K562 (cell line): Measurements from ENCODE around the gene BACE1-AS. TPM values are rescaled to one million over a fixed set of nuclear protein-coding genes. Genes with fewer than 3 reads are reported as not detected.
A peak's percentile ranks its signal among the peaks of the same experiment; 100 is the strongest.

Experiments used
- ATAC-seq: fragments of 200-7000 bp; cut with Tn5 transposase; 3 replicates; pipeline ENCODE4 v1.9.1; 2020; ENCODE audit warnings: moderate library complexity
- BruUV-seq: library from RNA; stranded (reverse); fragments of 400-500 nt; replicated peaks from 2 replicates; lab custom pipeline; 2021; lab: Mats Ljungman, UMichigan
- CTCF ChIA-PET: fragments of 300-600 bp; formaldehyde crosslinking; extraction: SDS; loops from one replicate; lab custom pipeline; 2021; ENCODE audit warnings: low intra/inter-chr PET ratio; lab: Yijun Ruan, JAX
- POLR2A ChIA-PET: fragments of 300-600, 350-650 bp; sonication (Branson Sonifier 250); formaldehyde crosslinking; extraction: SDS; loops from one replicate; lab custom pipeline; 2021; ENCODE audit warnings: antibody characterized with exemption, inconsistent platforms; lab: Yijun Ruan, JAX
- DNase-seq, 4 experiments: peaks; one replicate each; pipeline versions ENCODE4 v3.0.0 to v3.0.0-alpha.2; 2011 to 2018; ENCODE audit warnings: low spot score in 3 of 4, mixed read lengths in 3 of 4; ENCODE audit errors: extremely low read depth in 1 of 4
- FAIRE-seq: peaks from 2 replicates; lab custom pipeline; 2011; peaks lifted over from hg19 to GRCh38; lab: Jason Lieb, UNC
- H2AFZ ChIP-seq: 2 replicates; pipeline ENCODE4 v1.6.0; 2011; ENCODE audit warnings: low read depth, low read length, control low read depth, inconsistent platforms
- H3K27ac ChIP-seq: fragments of 200-600 bp; 3 replicates; pipeline ENCODE4 v1.8.0; 2011; ENCODE audit warnings: low read depth, mild to moderate bottlenecking, control low read depth, inconsistent platforms, low read length, moderate library complexity, mixed read lengths; ENCODE audit errors: extremely low read depth
- H3K27me3 ChIP-seq, 2 experiments: fragments of 300-600 bp in 1 of 2; 2 replicates in 1 of 2; 3 replicates in 1 of 2; pipeline versions ENCODE4 v1.6.0 to v1.8.0; 2011; ENCODE audit warnings: inconsistent platforms in 2 of 2, low read length in 2 of 2, mild to moderate bottlenecking in 1 of 2, mixed read lengths in 1 of 2, moderate library complexity in 1 of 2; ENCODE audit not compliant: control insufficient read depth in 2 of 2, insufficient read depth in 2 of 2
- H3K36me3 ChIP-seq: fragments of 300-600 bp; 3 replicates; pipeline ENCODE4 v1.8.0; 2011; ENCODE audit warnings: mild to moderate bottlenecking, low read length, inconsistent platforms; ENCODE audit not compliant: control insufficient read depth, insufficient read depth
- H3K4me1 ChIP-seq, 2 experiments: fragments of 200-600 bp in 1 of 2; replicated peaks in 1 of 2; 2 replicates in 1 of 2; 3 replicates in 1 of 2; pipeline versions ENCODE4 v1.5.1 to v1.8.0; 2011; ENCODE audit warnings: inconsistent platforms in 2 of 2, low read length in 2 of 2, mild to moderate bottlenecking in 1 of 2, mixed read lengths in 1 of 2, moderate library complexity in 1 of 2; ENCODE audit not compliant: control insufficient read depth in 2 of 2, insufficient read depth in 2 of 2
- H3K4me2 ChIP-seq: 2 replicates; pipeline ENCODE4 v1.6.1; 2011; ENCODE audit warnings: low read length, control low read depth, inconsistent platforms, mixed read lengths; ENCODE audit not compliant: insufficient read depth
- H3K4me3 ChIP-seq: fragments of 200-600 bp; sonication (generic), shearing (Covaris generic); 2 replicates; pipeline ENCODE4 v1.5.1; 2016; ENCODE audit warnings: control low read depth, inconsistent platforms
- H3K79me2 ChIP-seq: fragments of 200-600 bp; 3 replicates; pipeline ENCODE4 v1.8.0; 2011; ENCODE audit warnings: low read length, inconsistent platforms; ENCODE audit not compliant: control insufficient read depth, insufficient read depth
- H3K9ac ChIP-seq, 2 experiments: 2 replicates each; pipeline versions ENCODE4 v1.6.0 to v1.6.1; 2011; ENCODE audit warnings: low read depth in 2 of 2, low read length in 2 of 2, control low read depth in 1 of 2, inconsistent platforms in 1 of 2, mild to moderate bottlenecking in 1 of 2, mixed read lengths in 1 of 2; ENCODE audit not compliant: insufficient read depth in 1 of 2
- H3K9me1 ChIP-seq: one replicate; pipeline ENCODE4 v1.6.0; 2011; ENCODE audit warnings: inconsistent platforms, mild to moderate bottlenecking, low read length, moderate library complexity; ENCODE audit not compliant: control insufficient read depth, insufficient read depth
- H3K9me3 ChIP-seq: replicated peaks from 2 replicates; pipeline ENCODE4 v1.5.1; 2011; ENCODE audit warnings: low read depth, low read length, inconsistent platforms; ENCODE audit not compliant: control insufficient read depth, insufficient read depth
- H4K20me1 ChIP-seq: replicated peaks from 2 replicates; pipeline ENCODE4 v1.6.1; 2011; ENCODE audit warnings: low read length, inconsistent platforms, mixed read lengths; ENCODE audit not compliant: control insufficient read depth, insufficient read depth
- FOSL1 ChIP-seq: fragments of 200-800 bp; sonication (Bioruptor generic); conservative IDR thresholded peaks from 2 replicates; pipeline ENCODE4 v1.6.1; 2016; ENCODE audit warnings: missing genetic modification characterization, missing compliant biosample characterization
- HEY1 ChIP-seq: fragments of 250-450 bp; sonication (Bioruptor Pico); IDR thresholded peaks from 2 replicates; pipeline ENCODE4 v1.5.0; 2020; ENCODE audit warnings: mild to moderate bottlenecking, moderate library complexity, borderline replicate concordance
- HINFP ChIP-seq: fragments of 450-650 bp; conservative IDR thresholded peaks from 2 replicates; pipeline ENCODE4 v1.6.1; 2016; ENCODE audit warnings: missing genetic modification characterization, low read depth, mild to moderate bottlenecking, control low read depth, missing compliant biosample characterization
- JUND ChIP-seq, 2 experiments: IDR thresholded peaks; 2 replicates in 1 of 2; 3 replicates in 1 of 2; pipeline ENCODE4 v1.6.1; 2011; ENCODE audit warnings: borderline replicate concordance in 2 of 2, low read depth in 2 of 2, low read length in 2 of 2, improper control_type of control experiment in 1 of 2, missing biosample characterization in 1 of 2, missing genetic modification characterization in 1 of 2, missing genetic modification reagents in 1 of 2
- KAT2B ChIP-seq: IDR thresholded peaks from one replicate; pipeline ENCODE4 v1.6.1; 2012; ENCODE audit warnings: low read depth, mild to moderate bottlenecking, control low read depth, inconsistent platforms, low read length, moderate library complexity
- KAT7 ChIP-seq: sonication (generic); formaldehyde crosslinking; IDR thresholded peaks from 2 replicates; pipeline ENCODE4 v1.8.0; 2022; ENCODE audit warnings: missing genetic modification reagents, mild to moderate bottlenecking, borderline replicate concordance
- MEIS2 ChIP-seq: fragments of 450-650 bp; IDR thresholded peaks from 2 replicates; pipeline ENCODE4 v1.6.1; 2014; ENCODE audit warnings: mild to moderate bottlenecking; ENCODE audit not compliant: partially characterized antibody
- NFE2L1 ChIP-seq: fragments of 450-650 bp; IDR thresholded peaks from 2 replicates; pipeline ENCODE4 v1.6.1; 2016; ENCODE audit warnings: missing genetic modification characterization, low read depth, mild to moderate bottlenecking, missing compliant biosample characterization, moderate library complexity, borderline replicate concordance
- POLR2G ChIP-seq: fragments of 200-400 bp; formaldehyde crosslinking; IDR thresholded peaks from 2 replicates; pipeline ENCODE4 v1.6.1; 2017; ENCODE audit warnings: low read depth, mild to moderate bottlenecking, antibody characterized with exemption, low read length, moderate library complexity
- RAD51 ChIP-seq: fragments of 450-650 bp; IDR thresholded peaks from 2 replicates; pipeline ENCODE4 v1.7.1; 2016; ENCODE audit warnings: low read depth, mild to moderate bottlenecking, borderline replicate concordance
- TCFL5 ChIP-seq: fragments of 250-450 bp; sonication (Bioruptor Pico); conservative IDR thresholded peaks from 2 replicates; pipeline ENCODE4 v1.6.1; 2021; ENCODE audit warnings: mild to moderate bottlenecking, moderate library complexity, matching md5 sums
- XRCC3 ChIP-seq: fragments of 450-650 bp; IDR thresholded peaks from 2 replicates; pipeline ENCODE4 v1.6.1; 2017; ENCODE audit warnings: mild to moderate bottlenecking, moderate library complexity
- ZFX ChIP-seq: sonication (generic); formaldehyde crosslinking; IDR thresholded peaks from 2 replicates; pipeline ENCODE4 v1.8.0; 2022; ENCODE audit warnings: mild to moderate bottlenecking, missing genetic modification reagents, moderate library complexity
- ZNF324 ChIP-seq: fragments of 250-450 bp; sonication (Bioruptor Pico); IDR thresholded peaks from 2 replicates; pipeline ENCODE4 v1.4.0; 2020; ENCODE audit warnings: mild to moderate bottlenecking
- ZNF583 ChIP-seq: fragments of 250-450 bp; sonication (Bioruptor Pico); IDR thresholded peaks from 2 replicates; pipeline ENCODE4 v1.4.0; 2020
- ZNF699 ChIP-seq: fragments of 250-450 bp; sonication (Bioruptor Pico); IDR thresholded peaks from 2 replicates; pipeline ENCODE4 v1.8.0; 2021; ENCODE audit warnings: mild to moderate bottlenecking, moderate library complexity; ENCODE audit not compliant: insufficient replicate concordance
- ZNF76 ChIP-seq: fragments of 250-450 bp; sonication (Bioruptor Pico); IDR thresholded peaks from 2 replicates; pipeline ENCODE4 v1.4.0; 2020; ENCODE audit warnings: mild to moderate bottlenecking, moderate library complexity, borderline replicate concordance
- WGBS: fragments of 100-300 bp; shearing (Covaris generic); methylation state at CpG from one replicate; pipeline ENCODE4 v1.1.6; 2016; ENCODE audit warnings: low coverage, mixed read lengths; ENCODE audit not compliant: insufficient coverage; ENCODE audit errors: missing lambda C conversion rate; 5-methylcytosine and 5-hydroxymethylcytosine counted together
- in situ Hi-C: fragments of 300-500 bp; cut with MboI; formaldehyde crosslinking; loops from 4 replicates; pipeline ENCODE4 v1.15.0; 2018; ENCODE audit warnings: inconsistent platforms, mixed read lengths
- intact Hi-C: fragments of 100-400 bp; cut with micrococcal nuclease; formaldehyde crosslinking; loops from 2 replicates; pipeline ENCODE4 v1.14.2; 2022
- polyA plus RNA-seq, 8 experiments: library from polyadenylated mRNA; depleted of rRNA in 4 of 8; stranded (reverse) in 5 of 8; unstranded in 3 of 8; fragments of >200 nt; fragmentation: Nextera tagmentation in 2 of 8; fragmentation: Illumina TruSeq in 1 of 8; extraction: Ambion mirVana in 2 of 8; extraction: Trizol in 1 of 8; gene quantifications; 2 replicates each; pipeline versions ENCODE4 v1.2.1 to v1.2.3, GENCODE V29; 2011 to 2014; ENCODE audit warnings: inconsistent platforms in 1 of 8, missing spikeins in 1 of 8
- total RNA-seq, 7 experiments: library from RNA; depleted of rRNA in 6 of 7; stranded (reverse); fragments of >200 nt in 6 of 7; fragmentation: Illumina TruSeq in 2 of 7; extraction: Trizol in 2 of 7; gene quantifications; 2 replicates each; pipeline versions ENCODE4 v1.2.1 to v1.2.3, GENCODE V29; 2011 to 2021; ENCODE audit warnings: low replicate concordance in 1 of 7
- TF ChIP-seq, protein P1 (sequence below): IDR thresholded peaks from 2 replicates; pipeline ENCODE4 v1.6.1; 2014; ENCODE audit warnings: antibody characterized with exemption
- TF ChIP-seq, protein P2 (sequence below): sonication (generic); formaldehyde crosslinking; IDR thresholded peaks from 2 replicates; pipeline ENCODE4 v1.8.0; 2022; ENCODE audit warnings: mild to moderate bottlenecking, missing genetic modification reagents

BACE1-AS gene
- total and polyA plus RNA-seq, 9 of the 15 experiments (the other 6 are each of a cell fraction or from before 2014, with no cell fraction given), result 2.2 to 8.2 (median 3.8) TPM

GRCh38 chr11:117313091-117313490 lies 21.9 kb downstream of the BACE1-AS start:
- ChIA-PET CTCF (no interaction called here), POLR2A (interaction anchor here (0.6 kb wide), 2 partner anchors 10 to 27 kb away, joined by 3 read pairs; no protein-coding TSS in a partner anchor)
- Histone ChIP-seq H3K27me3 (peaks cover 11 to 42% of the 10 kb centered on the region in 2 experiments; a peak in 4 of 5 replicates), H3K4me3 (no peak overlapping the region), H3K9me1 (no peaks in the 10 kb centered on the region), H3K36me3 (no peaks in the 10 kb centered on the region), H4K20me1 (0 out of 2 replicates have a peak, but pooled peaks cover 4% of the 10 kb centered on the region), H3K79me2 (no peaks in the 10 kb centered on the region), H3K9me3 (no peaks in the 10 kb centered on the region), H3K4me2 (no peak overlapping the region), H2AFZ (peak overlapping the region; percentile 42; the same call in 1 of the 2 replicates), H3K4me1 (peaks cover 0 to 19% of the 10 kb centered on the region in 2 experiments; a peak in 2 of 5 replicates), H3K27ac (no peak overlapping the region), H3K9ac (no peak overlapping the region)
- DNase-seq, result no peak
- in situ Hi-C loops (no loop called here), intact Hi-C loops (no loop called here)
- no peak for ATAC-seq
- FAIRE-seq, result no peak
- TF ChIP-seq, protein P1, sequence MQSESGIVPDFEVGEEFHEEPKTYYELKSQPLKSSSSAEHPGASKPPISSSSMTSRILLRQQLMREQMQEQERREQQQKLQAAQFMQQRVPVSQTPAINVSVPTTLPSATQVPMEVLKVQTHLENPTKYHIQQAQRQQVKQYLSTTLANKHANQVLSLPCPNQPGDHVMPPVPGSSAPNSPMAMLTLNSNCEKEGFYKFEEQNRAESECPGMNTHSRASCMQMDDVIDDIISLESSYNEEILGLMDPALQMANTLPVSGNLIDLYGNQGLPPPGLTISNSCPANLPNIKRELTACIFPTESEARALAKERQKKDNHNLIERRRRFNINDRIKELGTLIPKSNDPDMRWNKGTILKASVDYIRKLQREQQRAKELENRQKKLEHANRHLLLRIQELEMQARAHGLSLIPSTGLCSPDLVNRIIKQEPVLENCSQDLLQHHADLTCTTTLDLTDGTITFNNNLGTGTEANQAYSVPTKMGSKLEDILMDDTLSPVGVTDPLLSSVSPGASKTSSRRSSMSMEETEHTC, result no peak
- TF ChIP-seq KAT7 (CRISPR knock-in tag) (no peak), MEIS2 (no peak), XRCC3 (no peak), ZFX (CRISPR knock-in tag) (no peak), NFE2L1 (no peak), TCFL5 (CRISPR knock-in tag) (no peak), ZNF324 (no peak), ZNF76 (CRISPR knock-in tag) (no peak), HINFP (tag) (no peak), FOSL1 (no peak), ZNF583 (no peak), JUND (IDR thresholded peaks at IDR 0.05; ENCODE audit: borderline replicate concordance, low read depth, low read length) (no peak), JUND (tag; IDR thresholded peaks at IDR 0.05; ENCODE audit: borderline replicate concordance, low read depth, low read length) (no peak), HEY1 (no peak), KAT2B (no peak), ZNF699 (CRISPR knock-in tag) (no peak), RAD51 (no peak), POLR2G (no peak)
- TF ChIP-seq, protein P2, sequence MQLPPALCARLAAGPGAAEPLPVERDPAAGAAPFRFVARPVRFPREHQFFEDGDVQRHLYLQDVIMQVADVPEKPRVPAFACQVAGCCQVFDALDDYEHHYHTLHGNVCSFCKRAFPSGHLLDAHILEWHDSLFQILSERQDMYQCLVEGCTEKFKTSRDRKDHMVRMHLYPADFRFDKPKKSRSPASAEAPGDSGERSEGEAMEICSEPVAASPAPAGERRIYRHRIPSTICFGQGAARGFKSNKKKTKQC, result no peak
- WGBS, result 53% methylated on average over 5 of the region's 5 CpGs
- BruUV-seq, result no TSS peak
